Hepatocyte (in vitro differentiated cells): ENCODE results near the gene LDLRAD4. TPM values are rescaled to one million over a fixed set of nuclear protein-coding genes. Genes with fewer than 3 reads are reported as not detected.

Experiments
- DNase-seq: peaks from one replicate; pipeline ENCODE4 v3.0.0-alpha.2; 2016; ENCODE audit warnings: low spot score
- H2AFZ ChIP-seq: fragments of 200-600 bp; sonication (generic); 2 replicates; pipeline ENCODE4 v1.6.0; 2016; ENCODE audit warnings: antibody characterized with exemption, mild to moderate bottlenecking
- H3K27ac ChIP-seq: fragments of 200-600 bp; sonication (generic); 2 replicates; pipeline ENCODE4 v1.5.1; 2016; ENCODE audit warnings: mild to moderate bottlenecking
- H3K27me3 ChIP-seq: fragments of 200-600 bp; sonication (generic); 2 replicates; pipeline ENCODE4 v1.6.1; 2016
- H3K36me3 ChIP-seq: fragments of 200-600 bp; sonication (generic); replicated peaks from 2 replicates; pipeline ENCODE4 v1.5.1; 2016; ENCODE audit warnings: low read depth; ENCODE audit not compliant: insufficient read depth
- H3K4me1 ChIP-seq: fragments of 200-600 bp; sonication (generic); 2 replicates; pipeline ENCODE4 v1.5.1; 2016; ENCODE audit warnings: mild to moderate bottlenecking, moderate library complexity; ENCODE audit not compliant: insufficient read depth
- H3K4me2 ChIP-seq: fragments of 200-600 bp; sonication (generic); 2 replicates; pipeline ENCODE4 v1.6.0; 2016
- H3K4me3 ChIP-seq: fragments of 200-600 bp; sonication (generic); 2 replicates; pipeline ENCODE4 v1.5.1; 2016; ENCODE audit warnings: mild to moderate bottlenecking
- H3K79me2 ChIP-seq: fragments of 200-600 bp; sonication (generic); 2 replicates; pipeline ENCODE4 v1.6.0; 2017; ENCODE audit warnings: mild to moderate bottlenecking
- H3K9me2 ChIP-seq: fragments of 200-600 bp; sonication (generic); replicated peaks from 2 replicates; pipeline ENCODE4 v1.6.0; 2017; ENCODE audit warnings: mild to moderate bottlenecking; ENCODE audit not compliant: insufficient read depth
- H3K9me3 ChIP-seq: fragments of 200-600 bp; sonication (generic); 2 replicates; pipeline ENCODE4 v1.5.1; 2016; ENCODE audit warnings: low read depth, mild to moderate bottlenecking
- H4K20me1 ChIP-seq: fragments of 200-600 bp; sonication (generic); 2 replicates; pipeline ENCODE4 v1.6.0; 2016; ENCODE audit warnings: mild to moderate bottlenecking; ENCODE audit not compliant: insufficient read depth, poor library complexity, severe bottlenecking
- EZH2 ChIP-seq: fragments of 200-600 bp; sonication (generic); IDR thresholded peaks from 2 replicates; pipeline ENCODE4 v1.6.1; 2016; ENCODE audit warnings: antibody characterized with exemption, mild to moderate bottlenecking, borderline replicate concordance
- EZH2phosphoT487 ChIP-seq: fragments of 200-600 bp; sonication (generic); IDR thresholded peaks from one replicate; pipeline ENCODE4 v1.6.1; 2018; ENCODE audit warnings: antibody characterized with exemption, mild to moderate bottlenecking, low read depth, moderate library complexity; ENCODE audit not compliant: unreplicated experiment, severe bottlenecking
- whole genome bisulfite sequencing: methylation state at CpG from one replicate; pipeline ENCODE4 v1.1.6; 2016; ENCODE audit warnings: low lambda C conversion rate; ENCODE audit errors: missing lambda C conversion rate; 5-methylcytosine and 5-hydroxymethylcytosine counted together
- polyA plus RNA-seq: library from polyadenylated mRNA; unstranded; fragments of >200 nt; fragmentation: Nextera tagmentation; extraction: Ambion mirVana; gene quantifications from 2 replicates; pipeline ENCODE4 v1.2.1, GENCODE V29; 2016
- total RNA-seq: library from RNA; depleted of rRNA; stranded (reverse); fragments of >200 nt; gene quantifications from 2 replicates; pipeline ENCODE4 v1.2.3, GENCODE V29; 2014
- TF ChIP-seq, protein P1 (sequence below): fragments of 200-600 bp; sonication (generic); IDR thresholded peaks from 2 replicates; pipeline ENCODE4 v1.5.1; 2016; ENCODE audit warnings: antibody characterized with exemption, mild to moderate bottlenecking; ENCODE audit not compliant: poor library complexity

LDLRAD4 gene
- total and polyA plus RNA-seq, 2 experiments from 2014 or later = 15.1 to 29.0 TPM

DNA sequence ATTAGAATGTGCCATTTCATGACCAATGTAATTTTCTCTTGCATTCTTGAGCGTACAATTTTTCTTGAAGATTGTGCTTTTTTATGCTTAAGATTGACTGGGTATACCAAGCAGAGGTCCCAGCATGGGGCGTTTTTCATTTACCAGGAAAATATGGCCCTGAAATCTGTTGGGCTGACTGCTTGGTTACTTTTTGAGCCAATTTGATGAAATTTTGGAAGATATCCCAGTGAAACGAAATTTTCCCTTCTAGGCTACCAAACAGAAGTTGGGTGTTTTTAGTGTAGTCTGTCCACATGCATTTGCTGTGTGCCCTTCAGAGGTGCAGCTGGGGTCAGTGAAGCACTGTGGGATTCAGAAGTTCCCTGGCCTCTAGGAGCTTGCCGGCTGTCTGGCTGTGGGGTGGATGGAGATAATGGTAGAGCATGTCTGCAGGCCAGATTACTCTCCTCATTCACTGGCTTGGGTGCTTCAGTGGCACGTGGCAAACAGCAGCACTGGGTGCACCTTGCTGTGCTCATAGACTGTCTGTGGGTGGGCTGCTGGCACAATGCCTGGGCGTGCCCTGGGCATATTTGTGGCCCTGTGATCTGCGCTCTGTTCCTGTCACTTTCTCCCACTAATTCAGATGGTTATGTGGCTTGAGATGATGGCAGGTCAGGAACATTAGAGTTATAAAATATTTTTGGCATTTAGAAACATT lies 73.3 kb downstream of the LDLRAD4 start:
- no peak overlapping the region for H3K4me2 ChIP-seq
- no peaks in the 10 kb centered on the region for H3K79me2 ChIP-seq
- no peaks in the 10 kb centered on the region for H3K4me1 ChIP-seq
- no peak overlapping the region for H2AFZ ChIP-seq
- WGBS = 88% methylated on average over 7 of the region's 7 CpGs
- H4K20me1 ChIP-seq = no peaks in the 10 kb centered on the region
- DNase-seq = no peak
- no peaks in the 10 kb centered on the region for H3K9me3 ChIP-seq
- no peaks in the 10 kb centered on the region for H3K9me2 ChIP-seq
- H3K4me3 ChIP-seq = no peak overlapping the region
- TF ChIP-seq, protein P1, sequence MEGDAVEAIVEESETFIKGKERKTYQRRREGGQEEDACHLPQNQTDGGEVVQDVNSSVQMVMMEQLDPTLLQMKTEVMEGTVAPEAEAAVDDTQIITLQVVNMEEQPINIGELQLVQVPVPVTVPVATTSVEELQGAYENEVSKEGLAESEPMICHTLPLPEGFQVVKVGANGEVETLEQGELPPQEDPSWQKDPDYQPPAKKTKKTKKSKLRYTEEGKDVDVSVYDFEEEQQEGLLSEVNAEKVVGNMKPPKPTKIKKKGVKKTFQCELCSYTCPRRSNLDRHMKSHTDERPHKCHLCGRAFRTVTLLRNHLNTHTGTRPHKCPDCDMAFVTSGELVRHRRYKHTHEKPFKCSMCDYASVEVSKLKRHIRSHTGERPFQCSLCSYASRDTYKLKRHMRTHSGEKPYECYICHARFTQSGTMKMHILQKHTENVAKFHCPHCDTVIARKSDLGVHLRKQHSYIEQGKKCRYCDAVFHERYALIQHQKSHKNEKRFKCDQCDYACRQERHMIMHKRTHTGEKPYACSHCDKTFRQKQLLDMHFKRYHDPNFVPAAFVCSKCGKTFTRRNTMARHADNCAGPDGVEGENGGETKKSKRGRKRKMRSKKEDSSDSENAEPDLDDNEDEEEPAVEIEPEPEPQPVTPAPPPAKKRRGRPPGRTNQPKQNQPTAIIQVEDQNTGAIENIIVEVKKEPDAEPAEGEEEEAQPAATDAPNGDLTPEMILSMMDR = no peak
- TF ChIP-seq EZH2 (no peak), EZH2phosphoT487 (no peak)
- H3K27ac ChIP-seq = no peak overlapping the region
- H3K27me3 ChIP-seq = no peaks in the 10 kb centered on the region
- no peaks in the 10 kb centered on the region for H3K36me3 ChIP-seq

DNA sequence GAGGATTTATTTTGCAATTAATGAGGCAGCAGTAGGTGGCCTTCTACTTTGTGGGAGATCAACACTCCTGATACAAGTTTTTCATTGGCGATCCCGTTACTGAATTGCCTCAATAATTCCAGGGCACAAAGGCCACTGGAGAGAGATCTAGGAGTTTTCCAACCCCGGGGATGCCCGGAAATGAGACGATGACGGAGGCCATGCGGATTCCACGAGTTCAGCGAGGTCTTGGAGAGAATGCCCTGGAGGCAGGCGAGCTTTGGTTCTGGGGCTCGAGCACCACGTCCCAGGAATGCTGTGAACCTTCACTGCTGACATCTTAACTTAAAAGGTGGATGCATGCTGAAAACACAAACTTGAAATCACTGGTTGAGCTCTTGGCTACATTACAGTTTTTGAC lies 74.2 kb downstream of the LDLRAD4 start:
- H3K27ac ChIP-seq = no peak overlapping the region
- H3K36me3 ChIP-seq = no peaks in the 10 kb centered on the region
- DNase-seq = no peak
- H3K79me2 ChIP-seq = no peaks in the 10 kb centered on the region
- no peak overlapping the region for H3K4me2 ChIP-seq
- H3K27me3 ChIP-seq = no peaks in the 10 kb centered on the region
- no peaks in the 10 kb centered on the region for H4K20me1 ChIP-seq
- H3K9me3 ChIP-seq = no peaks in the 10 kb centered on the region
- TF ChIP-seq, protein P1 = no peak
- no peak for TF ChIP-seq EZH2
- TF ChIP-seq EZH2phosphoT487 = no peak
- 71% methylated on average over 12 of the region's 12 CpGs for WGBS
- H3K4me1 ChIP-seq = no peaks in the 10 kb centered on the region
- no peaks in the 10 kb centered on the region for H3K9me2 ChIP-seq
- no peak overlapping the region for H2AFZ ChIP-seq
- no peak overlapping the region for H3K4me3 ChIP-seq

DNA sequence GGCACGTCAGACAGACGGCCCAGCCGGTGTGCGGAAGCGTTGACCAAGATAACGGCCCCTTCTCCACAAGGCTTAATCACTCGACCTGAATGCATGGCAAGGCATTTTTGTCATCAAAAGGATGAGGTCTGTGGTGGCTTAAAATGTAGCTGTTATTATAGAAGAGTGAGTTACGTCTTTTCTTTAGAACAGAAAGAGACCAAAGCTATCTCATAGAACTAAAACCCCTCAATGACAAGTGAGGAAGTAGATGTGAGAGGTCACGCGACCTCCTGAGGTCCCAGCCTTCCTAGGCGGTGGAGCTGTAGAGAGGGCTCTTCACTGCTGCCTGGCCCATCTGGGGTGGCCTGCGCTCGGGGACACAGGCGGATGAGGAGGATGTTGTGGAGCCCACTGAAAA lies 75.7 kb downstream of the LDLRAD4 start:
- no peaks in the 10 kb centered on the region for H3K9me3 ChIP-seq
- no peaks in the 10 kb centered on the region for H3K79me2 ChIP-seq
- no peaks in the 10 kb centered on the region for H3K27me3 ChIP-seq
- no peak overlapping the region for H2AFZ ChIP-seq
- TF ChIP-seq, protein P1 = no peak
- no peak for TF ChIP-seq EZH2phosphoT487
- TF ChIP-seq EZH2 = no peak
- H3K36me3 ChIP-seq = no peaks in the 10 kb centered on the region
- H3K9me2 ChIP-seq = no peaks in the 10 kb centered on the region
- H3K4me1 ChIP-seq = no peaks in the 10 kb centered on the region
- H4K20me1 ChIP-seq = no peaks in the 10 kb centered on the region
- no peak for DNase-seq
- 93% methylated on average over 14 of the region's 14 CpGs for WGBS
- H3K4me2 ChIP-seq = no peak overlapping the region
- H3K27ac ChIP-seq = no peak overlapping the region
- no peak overlapping the region for H3K4me3 ChIP-seq

DNA sequence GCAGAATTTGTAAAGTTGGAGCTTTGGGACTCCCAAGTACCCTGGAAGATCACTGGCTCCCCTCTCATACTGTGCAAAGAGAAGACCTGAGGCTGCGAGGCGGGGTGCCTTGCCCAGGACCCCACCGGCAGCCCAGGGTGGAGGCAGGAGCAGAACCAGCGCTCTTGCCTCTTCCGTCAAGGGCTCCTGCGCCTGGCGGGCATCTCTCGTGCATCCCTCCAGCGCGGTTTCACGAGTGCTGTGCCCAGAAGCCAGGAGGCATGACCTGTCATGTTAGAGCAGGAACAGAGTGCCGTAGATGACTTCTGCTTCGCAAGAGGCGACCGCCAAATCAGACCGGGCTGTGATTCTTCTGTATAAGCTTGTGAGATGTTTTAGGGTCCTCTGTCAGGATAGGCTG lies 77.3 kb downstream of the LDLRAD4 start:
- TF ChIP-seq, protein P1 = no peak
- TF ChIP-seq EZH2phosphoT487 = no peak
- no peak for TF ChIP-seq EZH2
- H3K9me3 ChIP-seq = no peaks in the 10 kb centered on the region
- no peaks in the 10 kb centered on the region for H4K20me1 ChIP-seq
- H3K4me1 ChIP-seq = no peaks in the 10 kb centered on the region
- no peak overlapping the region for H3K4me2 ChIP-seq
- H3K36me3 ChIP-seq = no peaks in the 10 kb centered on the region
- no peaks in the 10 kb centered on the region for H3K27me3 ChIP-seq
- DNase-seq = no peak
- no peak overlapping the region for H3K4me3 ChIP-seq
- H3K27ac ChIP-seq = no peak overlapping the region
- WGBS = 92% methylated on average over 16 of the region's 16 CpGs
- H3K9me2 ChIP-seq = no peaks in the 10 kb centered on the region
- H2AFZ ChIP-seq = no peak overlapping the region
- H3K79me2 ChIP-seq = no peaks in the 10 kb centered on the region
